Measurements from ENCODE around the gene ZKSCAN7. TPM values are rescaled to one million over a fixed set of nuclear protein-coding genes. Genes with fewer than 3 reads are reported as not detected.
"Not testable (repeated sequence)": the region's sequence is repeated elsewhere in the genome, so short reads cannot be mapped to it uniquely, and the experiment has no call there.

ZKSCAN7 gene
- total RNA-seq, 1 donor from 2014 or later = 2.9 TPM

GRCh38 chr3:44578924-44579515 is 24.0 kb downstream of the ZKSCAN7 start:
- not testable (repeated sequence) for FAIRE-seq

GRCh38 chr3:44579749-44580148 is 24.8 kb downstream of the ZKSCAN7 start:
- FAIRE-seq = peak; percentile 40

More at GRCh38 chr3:44578924-44579515, 24.0 kb downstream of the ZKSCAN7 start:
- not testable (repeated sequence) for H3K27me3 ChIP-seq (ENCODE audit: control insufficient read depth, insufficient read depth, low read length); H3K4me3 ChIP-seq (ENCODE audit: low read depth, low read length); DNase-seq (ENCODE audit: low read depth); H3K36me3 ChIP-seq (ENCODE audit: control insufficient read depth, insufficient read depth, low read length)

GRCh38 chr3:44580971-44581370 is 26.0 kb downstream of the ZKSCAN7 start:
- DNase-seq (ENCODE audit: low read depth); H3K4me3 ChIP-seq (ENCODE audit: low read depth, low read length); H3K36me3 ChIP-seq (ENCODE audit: control insufficient read depth, insufficient read depth, low read length); H3K27me3 ChIP-seq (ENCODE audit: control insufficient read depth, insufficient read depth, low read length); FAIRE-seq: not testable (repeated sequence)

More at GRCh38 chr3:44579749-44580148, 24.8 kb downstream of the ZKSCAN7 start:
- H3K36me3 ChIP-seq (ENCODE audit: control insufficient read depth, insufficient read depth, low read length); DNase-seq (ENCODE audit: low read depth); H3K27me3 ChIP-seq (ENCODE audit: control insufficient read depth, insufficient read depth, low read length); H3K4me3 ChIP-seq (ENCODE audit: low read depth, low read length): not testable (repeated sequence)

GRCh38 chr3:44584646-44585501 is 29.9 kb downstream of the ZKSCAN7 start, which contains the start of gene ZNF660:
TSS of gene ZNF660 (plus strand) at chr3:44584964. CDS start at chr3:44594194, 9,230 bp downstream.
- Histone ChIP-seq H3K27me3 (ENCODE audit: control insufficient read depth, insufficient read depth, low read length) (no peaks in the 10 kb centered on the region), H3K36me3 (ENCODE audit: control insufficient read depth, insufficient read depth, low read length) (no peaks in the 10 kb centered on the region), H3K4me3 (ENCODE audit: low read depth, low read length) (peak within 1 kb of the TSS; percentile 29)
- no peak for FAIRE-seq
- peak; percentile 51 for DNase-seq (ENCODE audit: low read depth)
- TF ChIP-seq CTCF (IDR thresholded peaks at IDR 0.05; ENCODE audit: insufficient read depth, low read length, severe bottlenecking) = no peak

- FAIRE-seq (peak; percentile 91), DNase-seq (ENCODE audit: low read depth) (no peak)
- Histone ChIP-seq H3K4me3 (ENCODE audit: low read depth, low read length) (no peak overlapping the region), H3K36me3 (ENCODE audit: control insufficient read depth, insufficient read depth, low read length) (no peaks in the 10 kb centered on the region), H3K27me3 (ENCODE audit: control insufficient read depth, insufficient read depth, low read length) (no peaks in the 10 kb centered on the region)
- TF ChIP-seq CTCF (IDR thresholded peaks at IDR 0.05; ENCODE audit: insufficient read depth, low read length, severe bottlenecking) = no peak
Observed at GRCh38 chr3:44596621-44597020, 41.6 kb downstream of the ZKSCAN7 start.

GRCh38 chr3:44601749-44602148 is 46.8 kb downstream of the ZKSCAN7 start:
- no peak for FAIRE-seq

More at GRCh38 chr3:44601749-44602148, 46.8 kb downstream of the ZKSCAN7 start:
- DNase-seq (ENCODE audit: low read depth) = no peak
- no peak for TF ChIP-seq CTCF (IDR thresholded peaks at IDR 0.05; ENCODE audit: insufficient read depth, low read length, severe bottlenecking)
- no peak overlapping the region for H3K4me3 ChIP-seq (ENCODE audit: low read depth, low read length)
- no peaks in the 10 kb centered on the region for H3K36me3 ChIP-seq (ENCODE audit: control insufficient read depth, insufficient read depth, low read length)
- H3K27me3 ChIP-seq (ENCODE audit: control insufficient read depth, insufficient read depth, low read length) = no peaks in the 10 kb centered on the region
